Measurements from ENCODE around the gene SCUBE2. TPM values are rescaled to one million over a fixed set of nuclear protein-coding genes. Genes with fewer than 3 reads are reported as not detected.

The SCUBE2 gene
- total and polyA plus RNA-seq, 7 donors = 1.2 to 4.3 (median 1.7) TPM

DNA sequence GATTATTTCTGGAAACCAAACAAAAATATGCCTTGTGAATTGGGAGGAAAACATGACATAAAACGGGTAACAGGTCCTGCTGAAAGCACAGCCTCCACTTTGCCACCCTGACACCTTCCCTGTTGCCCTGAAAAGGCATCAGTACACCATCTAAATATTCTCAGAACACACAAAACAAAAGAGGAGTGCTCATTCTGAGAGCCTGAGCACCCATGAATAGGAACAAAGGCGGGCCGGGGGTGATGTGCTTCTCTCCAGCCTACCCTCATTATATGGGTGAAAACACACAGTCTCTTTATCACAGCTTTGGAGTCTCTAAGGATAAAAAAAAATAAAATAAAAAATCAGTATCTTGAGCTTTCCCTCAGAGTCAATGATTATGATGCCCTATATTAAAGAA lies 19.7 kb downstream of the SCUBE2 start:
- Histone ChIP-seq H3K4me3 (no peak overlapping the region), H3K9me3 (no peaks in the 10 kb centered on the region), H3K4me1 (no peaks in the 10 kb centered on the region), H3K27me3 (ENCODE audit: insufficient read depth in 3 of 3, low read length in 2 of 3) (no peaks in the 10 kb centered on the region), H3K36me3 (ENCODE audit: insufficient read depth in 1 of 2, low read depth in 1 of 2) (no peaks in the 10 kb centered on the region), H3K27ac (no peak overlapping the region)
- TF ChIP-seq, protein P1, sequence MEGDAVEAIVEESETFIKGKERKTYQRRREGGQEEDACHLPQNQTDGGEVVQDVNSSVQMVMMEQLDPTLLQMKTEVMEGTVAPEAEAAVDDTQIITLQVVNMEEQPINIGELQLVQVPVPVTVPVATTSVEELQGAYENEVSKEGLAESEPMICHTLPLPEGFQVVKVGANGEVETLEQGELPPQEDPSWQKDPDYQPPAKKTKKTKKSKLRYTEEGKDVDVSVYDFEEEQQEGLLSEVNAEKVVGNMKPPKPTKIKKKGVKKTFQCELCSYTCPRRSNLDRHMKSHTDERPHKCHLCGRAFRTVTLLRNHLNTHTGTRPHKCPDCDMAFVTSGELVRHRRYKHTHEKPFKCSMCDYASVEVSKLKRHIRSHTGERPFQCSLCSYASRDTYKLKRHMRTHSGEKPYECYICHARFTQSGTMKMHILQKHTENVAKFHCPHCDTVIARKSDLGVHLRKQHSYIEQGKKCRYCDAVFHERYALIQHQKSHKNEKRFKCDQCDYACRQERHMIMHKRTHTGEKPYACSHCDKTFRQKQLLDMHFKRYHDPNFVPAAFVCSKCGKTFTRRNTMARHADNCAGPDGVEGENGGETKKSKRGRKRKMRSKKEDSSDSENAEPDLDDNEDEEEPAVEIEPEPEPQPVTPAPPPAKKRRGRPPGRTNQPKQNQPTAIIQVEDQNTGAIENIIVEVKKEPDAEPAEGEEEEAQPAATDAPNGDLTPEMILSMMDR (IDR thresholded peaks at IDR 0.05) = no peak
- WGBS, 3 donors = 94 to 95% (median 95%) methylated on average over 3 of the region's 3 CpGs
- DNase-seq (no peak), ATAC-seq (no peak)
- intact Hi-C loops (cut with DNase I) = no loop called here

DNA sequence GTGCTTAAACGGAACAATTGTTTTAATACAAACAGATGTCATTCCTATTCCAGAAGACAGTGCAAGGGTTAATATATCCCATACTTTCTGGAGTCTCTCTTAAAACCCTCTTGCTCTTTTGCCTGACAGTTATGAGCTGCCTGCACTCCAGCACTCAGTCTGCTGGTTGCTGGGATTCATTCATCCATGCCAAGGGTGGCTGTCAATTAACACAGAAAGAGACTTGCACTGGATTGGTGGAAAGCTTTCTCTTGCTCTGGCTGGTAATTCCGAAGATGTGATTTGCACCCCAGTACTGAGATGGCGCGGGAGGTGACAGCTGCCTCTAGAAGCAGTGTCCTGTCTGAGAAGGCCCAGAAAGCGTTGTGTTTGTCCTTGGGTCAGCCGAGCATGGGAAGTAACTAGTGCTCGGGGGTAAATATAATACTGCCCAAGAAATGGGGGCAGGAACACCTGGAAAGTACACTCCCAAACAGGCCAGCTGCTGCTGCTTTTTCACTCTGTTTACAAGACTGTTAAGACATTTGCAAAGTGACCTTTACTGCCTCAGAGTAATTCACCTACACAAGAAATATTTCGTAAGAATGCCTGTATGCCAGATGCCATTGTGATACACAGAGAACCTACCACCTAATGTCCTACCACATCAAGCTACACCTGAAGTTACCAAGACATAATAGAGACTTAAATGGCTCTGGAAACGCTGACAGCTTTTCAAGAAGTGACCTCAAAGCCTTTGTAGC lies 20.5 kb downstream of the SCUBE2 start:
- Histone ChIP-seq H3K27me3 (ENCODE audit: insufficient read depth in 3 of 3, low read length in 2 of 3) (no peaks in the 10 kb centered on the region), H3K36me3 (ENCODE audit: insufficient read depth in 1 of 2, low read depth in 1 of 2) (no peaks in the 10 kb centered on the region), H3K4me3 (no peak overlapping the region), H3K4me1 (no peaks in the 10 kb centered on the region), H3K27ac (no peak overlapping the region), H3K9me3 (no peaks in the 10 kb centered on the region)
- DNase-seq (no peak), ATAC-seq (no peak)
- TF ChIP-seq, protein P1 (IDR thresholded peaks at IDR 0.05) = no peak
- WGBS, 3 donors = 78 to 88% (median 84%) methylated on average over 9 of the region's 9 CpGs
- intact Hi-C loops (cut with DNase I) = no loop called here

DNA sequence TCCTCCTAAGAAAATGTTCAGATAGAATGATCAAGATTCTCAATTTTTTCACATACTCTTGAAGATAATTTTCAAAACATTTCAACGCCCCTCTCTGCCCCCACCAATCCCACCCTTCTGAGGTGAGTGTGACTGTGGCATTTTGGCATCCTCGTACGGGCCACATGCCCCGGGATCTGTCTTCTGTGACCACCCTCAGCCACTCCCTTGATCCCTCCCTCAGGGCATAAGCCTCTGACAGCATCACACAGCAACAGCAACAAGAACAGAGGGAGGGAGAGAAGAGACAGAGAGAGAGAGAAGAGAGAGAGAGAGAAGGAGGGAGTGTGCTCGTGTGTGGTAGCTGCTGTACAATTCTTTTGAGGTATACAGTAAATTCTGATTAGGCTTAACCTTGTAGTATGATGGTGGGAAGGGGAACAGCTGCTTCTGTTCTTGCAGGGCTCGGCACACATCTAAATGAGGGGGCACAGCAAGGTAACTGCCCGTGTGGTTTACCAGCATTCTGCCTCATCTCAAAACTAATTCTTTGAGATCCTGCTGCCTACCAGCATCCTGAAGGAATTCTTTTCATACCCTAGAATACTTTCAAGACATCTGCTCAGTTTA lies 21.4 kb downstream of the SCUBE2 start:
- DNase-seq (no peak), ATAC-seq (no peak)
- WGBS, 3 donors = 77 to 83% (median 80%) methylated on average over 7 of the region's 7 CpGs
- no peaks in the 10 kb centered on the region for H3K4me1 ChIP-seq
- intact Hi-C loops (cut with DNase I) = no loop called here
- no peak overlapping the region for H3K4me3 ChIP-seq
- TF ChIP-seq, protein P1 (IDR thresholded peaks at IDR 0.05) = no peak
- no peaks in the 10 kb centered on the region for H3K9me3 ChIP-seq
- no peaks in the 10 kb centered on the region for H3K27me3 ChIP-seq (ENCODE audit: insufficient read depth in 3 of 3, low read length in 2 of 3)
- H3K36me3 ChIP-seq (ENCODE audit: insufficient read depth in 1 of 2, low read depth in 1 of 2) = no peaks in the 10 kb centered on the region
- H3K27ac ChIP-seq = no peak overlapping the region

DNA sequence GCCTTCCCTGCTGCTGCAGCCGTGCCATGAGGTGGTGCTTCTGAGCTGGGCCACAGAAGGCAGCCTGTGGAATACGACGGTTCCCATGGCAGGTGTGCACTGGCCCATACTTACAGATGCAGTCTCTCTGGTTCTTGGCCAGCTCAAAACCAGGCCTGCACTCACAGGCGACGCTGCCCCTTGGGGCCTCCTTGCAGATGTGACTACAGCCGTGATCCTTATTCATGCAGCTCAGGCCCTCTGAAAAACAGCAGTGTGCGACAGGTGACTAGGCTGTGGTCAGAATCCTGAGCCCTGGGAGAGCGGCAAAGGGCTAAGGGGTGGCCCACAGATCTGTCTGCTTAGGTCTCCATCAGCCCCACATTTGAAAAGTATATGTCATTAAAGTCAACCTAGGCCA lies 22.1 kb downstream of the SCUBE2 start:
- no peaks in the 10 kb centered on the region for H3K4me1 ChIP-seq
- intact Hi-C loops (cut with DNase I) = no loop called here
- no peak overlapping the region for H3K4me3 ChIP-seq
- no peaks in the 10 kb centered on the region for H3K9me3 ChIP-seq
- 75 to 81% (median 77%) methylated on average over 8 of the region's 8 CpGs for WGBS, 3 donors
- TF ChIP-seq, protein P1 (IDR thresholded peaks at IDR 0.05) = no peak
- ATAC-seq (no peak), DNase-seq (no peak)
- H3K27ac ChIP-seq = no peak overlapping the region
- no peaks in the 10 kb centered on the region for H3K36me3 ChIP-seq (ENCODE audit: insufficient read depth in 1 of 2, low read depth in 1 of 2)
- H3K27me3 ChIP-seq (ENCODE audit: insufficient read depth in 3 of 3, low read length in 2 of 3) = no peaks in the 10 kb centered on the region
